Measurements from ENCODE around the gene CARTPT.
A peak's percentile ranks its signal among the peaks of the same experiment; 100 is the strongest.

Gene CARTPT

DNA sequence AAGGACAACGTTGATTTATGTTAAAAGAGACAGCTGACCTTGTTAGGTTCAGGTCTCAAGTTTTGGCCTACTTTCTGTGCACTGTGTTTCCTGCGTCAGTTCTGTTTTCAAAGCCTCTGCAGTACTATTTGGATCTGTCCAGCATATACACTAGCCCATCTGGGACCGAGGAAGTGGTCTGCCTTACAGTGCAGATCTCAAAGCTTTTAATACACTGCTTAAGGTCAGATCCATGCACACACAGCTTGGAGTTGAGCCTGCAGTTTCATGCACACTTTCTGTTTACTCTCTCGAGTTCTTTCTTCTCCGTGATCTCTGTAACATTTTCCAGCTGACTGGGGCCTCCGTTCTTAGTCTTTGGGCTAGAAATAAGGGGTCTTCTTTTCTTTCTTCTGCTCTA lies 24.1 kb downstream of the CARTPT start:
- DNase-seq (ENCODE audit: low read depth), result no peak
- TF ChIP-seq, protein P1, sequence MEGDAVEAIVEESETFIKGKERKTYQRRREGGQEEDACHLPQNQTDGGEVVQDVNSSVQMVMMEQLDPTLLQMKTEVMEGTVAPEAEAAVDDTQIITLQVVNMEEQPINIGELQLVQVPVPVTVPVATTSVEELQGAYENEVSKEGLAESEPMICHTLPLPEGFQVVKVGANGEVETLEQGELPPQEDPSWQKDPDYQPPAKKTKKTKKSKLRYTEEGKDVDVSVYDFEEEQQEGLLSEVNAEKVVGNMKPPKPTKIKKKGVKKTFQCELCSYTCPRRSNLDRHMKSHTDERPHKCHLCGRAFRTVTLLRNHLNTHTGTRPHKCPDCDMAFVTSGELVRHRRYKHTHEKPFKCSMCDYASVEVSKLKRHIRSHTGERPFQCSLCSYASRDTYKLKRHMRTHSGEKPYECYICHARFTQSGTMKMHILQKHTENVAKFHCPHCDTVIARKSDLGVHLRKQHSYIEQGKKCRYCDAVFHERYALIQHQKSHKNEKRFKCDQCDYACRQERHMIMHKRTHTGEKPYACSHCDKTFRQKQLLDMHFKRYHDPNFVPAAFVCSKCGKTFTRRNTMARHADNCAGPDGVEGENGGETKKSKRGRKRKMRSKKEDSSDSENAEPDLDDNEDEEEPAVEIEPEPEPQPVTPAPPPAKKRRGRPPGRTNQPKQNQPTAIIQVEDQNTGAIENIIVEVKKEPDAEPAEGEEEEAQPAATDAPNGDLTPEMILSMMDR (IDR thresholded peaks at IDR 0.05; ENCODE audit: control insufficient read depth, extremely low read depth, insufficient read depth), result no peak
- no peak overlapping the region for H3K4me3 ChIP-seq (ENCODE audit: low read depth, low read length)

DNA sequence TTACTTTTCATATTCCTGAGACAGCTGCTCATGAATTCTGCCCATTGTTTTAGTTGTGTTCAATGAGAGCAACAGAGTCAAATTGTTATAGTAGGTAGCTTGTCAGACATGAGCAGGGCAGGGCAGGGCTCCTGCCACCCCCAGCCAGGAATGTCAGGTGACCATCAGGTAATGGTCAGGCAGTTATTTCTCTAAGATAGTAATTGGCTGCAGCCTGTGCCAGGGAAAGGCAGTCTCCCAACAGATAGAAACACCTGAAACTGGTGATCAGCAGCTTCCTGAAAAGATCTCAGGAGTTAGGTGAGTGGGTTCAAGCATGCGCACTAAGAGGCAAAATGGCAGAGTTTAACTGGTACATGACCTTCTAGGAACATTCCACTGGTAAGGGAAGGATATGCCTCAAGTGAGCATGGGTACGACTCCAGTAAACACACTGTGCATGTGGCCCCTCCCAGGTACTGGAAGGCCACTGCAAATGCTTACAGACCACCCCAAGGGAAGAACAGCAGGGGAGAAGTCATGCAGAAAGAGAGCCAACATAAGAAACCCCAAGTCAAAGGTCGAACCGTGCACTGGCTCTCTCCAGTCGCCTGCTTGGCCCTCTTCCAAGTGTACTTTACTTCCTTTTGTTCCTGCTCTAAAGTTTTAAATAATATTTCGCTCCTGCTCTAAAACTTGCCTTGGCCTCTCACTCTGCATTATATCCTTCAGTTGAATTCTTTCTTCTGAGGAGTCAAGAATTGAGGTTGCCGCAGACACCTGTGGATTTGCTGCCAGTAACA lies 25.1 kb downstream of the CARTPT start:
- peak; percentile 59 for DNase-seq (ENCODE audit: low read depth)

DNA sequence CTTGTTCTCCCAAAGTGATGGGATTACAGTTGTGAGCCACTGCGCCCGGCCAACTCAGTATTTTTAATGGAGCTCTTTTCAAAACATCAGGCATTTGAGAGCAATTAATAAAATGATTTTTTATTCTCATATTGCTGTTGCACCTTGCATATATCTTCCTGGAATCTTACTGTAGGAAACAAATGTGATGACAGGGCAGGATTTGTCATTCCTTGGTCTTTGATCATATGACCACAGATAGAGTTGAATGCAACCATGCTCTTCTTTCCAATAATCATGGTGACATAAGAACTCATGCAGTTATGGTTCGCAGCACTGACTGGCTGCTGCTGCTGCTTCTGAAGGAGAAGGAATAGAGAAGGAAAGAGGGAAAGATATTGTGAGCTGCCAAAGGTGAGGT lies 28.1 kb downstream of the CARTPT start:
- H3K4me3 ChIP-seq (ENCODE audit: low read depth, low read length), result no peak overlapping the region
- no peak for DNase-seq (ENCODE audit: low read depth)
- TF ChIP-seq, protein P1 (IDR thresholded peaks at IDR 0.05; ENCODE audit: control insufficient read depth, extremely low read depth, insufficient read depth), result no peak

More for the DNA sequence above, 25.1 kb downstream of the CARTPT start:
- no peak overlapping the region for H3K4me3 ChIP-seq (ENCODE audit: low read depth, low read length)
- TF ChIP-seq, protein P1 (IDR thresholded peaks at IDR 0.05; ENCODE audit: control insufficient read depth, extremely low read depth, insufficient read depth), result no peak

- DNase-seq (ENCODE audit: low read depth), result peak; percentile 89
- TF ChIP-seq, protein P1 (IDR thresholded peaks at IDR 0.05; ENCODE audit: control insufficient read depth, extremely low read depth, insufficient read depth), result no peak
- H3K4me3 ChIP-seq (ENCODE audit: low read depth, low read length), result no peak overlapping the region
Observed at GRCh38 chr5:71748360-71748759, 29.3 kb downstream of the CARTPT start.

DNA sequence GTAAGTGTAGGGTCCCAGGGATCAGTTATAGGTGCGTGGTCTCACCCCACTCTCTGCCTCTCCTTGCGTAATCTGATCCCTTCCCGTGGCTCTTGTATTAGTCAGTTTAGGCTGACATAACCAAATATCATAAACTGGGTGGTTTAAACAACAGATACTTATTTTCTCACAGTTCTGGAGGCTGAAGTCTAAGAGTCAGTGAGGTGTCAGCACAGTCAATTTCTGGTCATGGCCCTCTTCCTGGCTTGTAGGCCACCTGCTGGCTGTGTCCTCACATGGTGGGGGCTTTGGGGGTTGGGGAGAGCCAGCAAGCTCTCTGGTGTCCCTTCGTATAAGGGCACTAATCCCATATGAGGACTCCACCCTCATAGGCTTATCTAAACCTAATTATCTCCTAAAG lies 32.3 kb downstream of the CARTPT start:
- no peak overlapping the region for H3K4me3 ChIP-seq (ENCODE audit: low read depth, low read length)
- DNase-seq (ENCODE audit: low read depth), result no peak
- TF ChIP-seq, protein P1 (IDR thresholded peaks at IDR 0.05; ENCODE audit: control insufficient read depth, extremely low read depth, insufficient read depth), result no peak

- TF ChIP-seq, protein P1 (IDR thresholded peaks at IDR 0.05; ENCODE audit: control insufficient read depth, extremely low read depth, insufficient read depth), result no peak
- H3K4me3 ChIP-seq (ENCODE audit: low read depth, low read length), result no peak overlapping the region
- peak; percentile 93 for DNase-seq (ENCODE audit: low read depth)
Observed at GRCh38 chr5:71752441-71753190, 33.5 kb downstream of the CARTPT start.

Data from LNCaP clone FGC (cell line).